ENCODE data around the gene PITX2. TPM values are rescaled to one million over a fixed set of nuclear protein-coding genes. Genes with fewer than 3 reads are reported as not detected.

PITX2 gene
- total RNA-seq: 1.0 and 1.2 TPM in 2 replicates

- H3K4me3 ChIP-seq (ENCODE audit: low read depth, low read length): peak within 1 kb of the TSS; percentile 46
- DNase-seq (ENCODE audit: low read depth): no peak
- TF ChIP-seq, protein P1, sequence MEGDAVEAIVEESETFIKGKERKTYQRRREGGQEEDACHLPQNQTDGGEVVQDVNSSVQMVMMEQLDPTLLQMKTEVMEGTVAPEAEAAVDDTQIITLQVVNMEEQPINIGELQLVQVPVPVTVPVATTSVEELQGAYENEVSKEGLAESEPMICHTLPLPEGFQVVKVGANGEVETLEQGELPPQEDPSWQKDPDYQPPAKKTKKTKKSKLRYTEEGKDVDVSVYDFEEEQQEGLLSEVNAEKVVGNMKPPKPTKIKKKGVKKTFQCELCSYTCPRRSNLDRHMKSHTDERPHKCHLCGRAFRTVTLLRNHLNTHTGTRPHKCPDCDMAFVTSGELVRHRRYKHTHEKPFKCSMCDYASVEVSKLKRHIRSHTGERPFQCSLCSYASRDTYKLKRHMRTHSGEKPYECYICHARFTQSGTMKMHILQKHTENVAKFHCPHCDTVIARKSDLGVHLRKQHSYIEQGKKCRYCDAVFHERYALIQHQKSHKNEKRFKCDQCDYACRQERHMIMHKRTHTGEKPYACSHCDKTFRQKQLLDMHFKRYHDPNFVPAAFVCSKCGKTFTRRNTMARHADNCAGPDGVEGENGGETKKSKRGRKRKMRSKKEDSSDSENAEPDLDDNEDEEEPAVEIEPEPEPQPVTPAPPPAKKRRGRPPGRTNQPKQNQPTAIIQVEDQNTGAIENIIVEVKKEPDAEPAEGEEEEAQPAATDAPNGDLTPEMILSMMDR (conservative IDR thresholded peaks at IDR 0.05; ENCODE audit: low read depth, low read length): no peak
These were observed at the start of gene PITX2 for GRCh38 chr4:110622841-110623717. Gene PITX2 (minus strand): TSS chr4:110623077. CDS start chr4:110622460, 617 bp downstream.

DNA sequence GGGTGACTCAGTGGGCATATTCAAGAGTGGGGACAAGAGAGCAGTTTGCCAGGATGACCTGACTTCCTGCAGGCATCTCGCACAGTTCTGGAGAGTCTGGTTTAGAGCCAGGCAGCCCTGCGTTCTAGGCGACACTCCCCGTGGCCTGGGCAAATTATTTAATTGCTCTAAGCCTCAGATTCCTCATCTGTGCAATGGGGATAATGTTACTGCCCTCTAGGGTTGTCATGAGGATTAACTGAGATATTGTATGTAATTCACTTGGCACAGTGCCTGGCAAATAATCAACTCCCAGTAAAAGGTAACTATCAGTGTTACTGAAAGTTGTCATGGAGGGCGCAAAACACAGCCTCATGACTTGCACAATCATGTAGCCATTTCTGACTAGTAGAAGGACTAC, 48.8 kb upstream of the PITX2 start:
- H3K4me3 ChIP-seq (ENCODE audit: low read depth, low read length): no peak overlapping the region
- DNase-seq (ENCODE audit: low read depth): no peak

GRCh38 chr4:110669663-110670062, 46.8 kb upstream of the PITX2 start:
- no peak overlapping the region for H3K4me3 ChIP-seq (ENCODE audit: low read depth, low read length)
- TF ChIP-seq, protein P1 (conservative IDR thresholded peaks at IDR 0.05; ENCODE audit: low read depth, low read length): no peak
- DNase-seq (ENCODE audit: low read depth): no peak

More for the DNA sequence above, 48.8 kb upstream of the PITX2 start:
- TF ChIP-seq, protein P1 (conservative IDR thresholded peaks at IDR 0.05; ENCODE audit: low read depth, low read length): no peak

GRCh38 chr4:110668463-110669235, 45.8 kb upstream of the PITX2 start:
- TF ChIP-seq, protein P1 (conservative IDR thresholded peaks at IDR 0.05; ENCODE audit: low read depth, low read length): no peak
- no peak overlapping the region for H3K4me3 ChIP-seq (ENCODE audit: low read depth, low read length)
- no peak for DNase-seq (ENCODE audit: low read depth)

DNA sequence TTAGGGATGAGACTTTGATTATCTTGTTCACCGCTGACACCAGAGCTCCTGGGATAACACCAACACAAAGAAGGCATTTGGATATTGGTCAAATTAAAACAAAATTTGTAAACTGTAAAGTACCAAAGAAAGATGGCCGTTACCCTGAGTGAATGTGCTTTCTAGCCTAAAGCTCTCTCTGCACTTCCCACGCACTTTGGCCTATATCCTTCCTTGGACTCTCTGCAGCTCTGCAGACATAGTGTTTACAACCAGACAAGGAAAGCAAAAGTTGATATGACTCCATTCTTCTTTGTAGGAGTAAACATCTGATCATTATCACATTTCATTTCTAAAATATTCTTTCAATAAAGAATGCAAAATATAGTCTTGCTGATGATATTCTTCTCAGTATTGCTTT, 44.8 kb upstream of the PITX2 start:
- no peak overlapping the region for H3K4me3 ChIP-seq (ENCODE audit: low read depth, low read length)
- TF ChIP-seq, protein P1 (conservative IDR thresholded peaks at IDR 0.05; ENCODE audit: low read depth, low read length): no peak
- no peak for DNase-seq (ENCODE audit: low read depth)

DNA sequence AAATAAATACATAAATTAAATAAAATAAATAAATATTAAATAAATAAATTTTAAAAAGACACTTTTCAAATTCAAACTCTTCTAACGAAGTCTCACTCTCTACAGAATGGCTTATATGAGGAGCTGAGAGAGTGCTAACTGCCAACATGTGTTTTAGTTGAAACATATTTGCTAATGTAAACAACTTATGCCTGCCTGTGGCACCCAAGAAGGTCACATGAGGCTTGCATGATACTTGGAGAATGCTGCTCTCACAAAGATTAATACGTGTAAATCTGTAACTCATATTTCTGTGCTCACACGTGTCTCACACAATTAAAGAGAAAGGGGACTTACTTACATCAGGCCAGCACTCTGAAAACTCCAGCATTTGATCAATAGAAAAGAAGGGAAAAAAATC, 43.2 kb upstream of the PITX2 start:
- no peak for DNase-seq (ENCODE audit: low read depth)
- TF ChIP-seq, protein P1 (conservative IDR thresholded peaks at IDR 0.05; ENCODE audit: low read depth, low read length): no peak
- H3K4me3 ChIP-seq (ENCODE audit: low read depth, low read length): no peak overlapping the region

All from epithelial cell of proximal tubule (primary cell).